Common myeloid progenitor, CD34-positive (primary cell): Measurements from ENCODE around the gene ZBTB7C.

ENCODE experiments used
- CTCF ChIA-PET: fragments of 350-600 bp; sonication (Branson Sonifier 250); formaldehyde crosslinking; loops from one replicate; lab custom pipeline; 2021; ENCODE audit warnings: antibody characterized with exemption; lab: Charles Lee
- POLR2A ChIA-PET: fragments of 350-600 bp; sonication (Branson Sonifier 250); formaldehyde crosslinking; loops from one replicate; lab custom pipeline; 2021; ENCODE audit warnings: antibody characterized with exemption; lab: Charles Lee
- DNase-seq, 3 donors: peaks; one replicate each; pipeline versions ENCODE4 v3.0.0 to v3.0.0-alpha.2; 2013
- H3K27ac ChIP-seq, 2 experiments: 1 replicate in 1 of 2; 2 replicates in 1 of 2; pipeline ENCODE4 v1.7.0; 2013; ENCODE audit warnings: inconsistent platforms in 2 of 2, low read length in 2 of 2, mild to moderate bottlenecking in 2 of 2, low read depth in 1 of 2, moderate library complexity in 1 of 2; ENCODE audit not compliant: severe bottlenecking in 2 of 2, insufficient read depth in 1 of 2, poor library complexity in 1 of 2
- H3K27me3 ChIP-seq, 5 experiments: replicated peaks in 2 of 5; 1 replicate in 3 of 5; 2 replicates in 2 of 5; pipeline versions ENCODE4 v1.6.1 to v1.7.0; 2013; ENCODE audit warnings: low read length in 4 of 5, mild to moderate bottlenecking in 2 of 5, moderate library complexity in 2 of 5, inconsistent platforms in 1 of 5; ENCODE audit not compliant: insufficient read depth in 5 of 5, control insufficient read depth in 4 of 5
- H3K36me3 ChIP-seq, 4 experiments: 1 replicate in 2 of 4; 2 replicates in 2 of 4; pipeline versions ENCODE4 v1.6.1 to v1.7.0; 2013; ENCODE audit warnings: low read length in 3 of 4, control low read depth in 1 of 4, mild to moderate bottlenecking in 1 of 4; ENCODE audit not compliant: control insufficient read depth in 4 of 4, insufficient read depth in 4 of 4
- H3K4me1 ChIP-seq, 4 experiments: 1 replicate in 3 of 4; 2 replicates in 1 of 4; pipeline versions ENCODE4 v1.6.1 to v1.7.1; 2013; ENCODE audit warnings: low read length in 3 of 4, mild to moderate bottlenecking in 3 of 4, control low read depth in 1 of 4, inconsistent platforms in 1 of 4, moderate library complexity in 1 of 4; ENCODE audit not compliant: control insufficient read depth in 4 of 4, insufficient read depth in 4 of 4; ENCODE audit errors: control extremely low read depth in 1 of 4
- H3K4me3 ChIP-seq, 7 experiments: 1 replicate in 4 of 7; 2 replicates in 3 of 7; pipeline versions ENCODE4 v1.5.1 to v1.7.0; 2013; ENCODE audit warnings: mild to moderate bottlenecking in 7 of 7, low read length in 6 of 7, moderate library complexity in 6 of 7, inconsistent platforms in 2 of 7, low read depth in 2 of 7, control low read depth in 1 of 7; ENCODE audit not compliant: insufficient read depth in 4 of 7, control insufficient read depth in 1 of 7; ENCODE audit errors: extremely low read depth in 1 of 7
- H3K9me3 ChIP-seq, 5 experiments: 1 replicate in 4 of 5; 2 replicates in 1 of 5; pipeline versions ENCODE4 v1.6.1 to v1.7.1; 2013; ENCODE audit warnings: low read length in 4 of 5, mild to moderate bottlenecking in 2 of 5, inconsistent platforms in 1 of 5, low read depth in 1 of 5, moderate library complexity in 1 of 5; ENCODE audit not compliant: control insufficient read depth in 4 of 5, insufficient read depth in 2 of 5; ENCODE audit errors: control extremely low read depth in 1 of 5
- WGBS: methylation state at CpG from one replicate; pipeline ENCODE4 v1.1.5; 2013; ENCODE audit not compliant: insufficient coverage; 5-methylcytosine and 5-hydroxymethylcytosine counted together

Gene ZBTB7C

DNA sequence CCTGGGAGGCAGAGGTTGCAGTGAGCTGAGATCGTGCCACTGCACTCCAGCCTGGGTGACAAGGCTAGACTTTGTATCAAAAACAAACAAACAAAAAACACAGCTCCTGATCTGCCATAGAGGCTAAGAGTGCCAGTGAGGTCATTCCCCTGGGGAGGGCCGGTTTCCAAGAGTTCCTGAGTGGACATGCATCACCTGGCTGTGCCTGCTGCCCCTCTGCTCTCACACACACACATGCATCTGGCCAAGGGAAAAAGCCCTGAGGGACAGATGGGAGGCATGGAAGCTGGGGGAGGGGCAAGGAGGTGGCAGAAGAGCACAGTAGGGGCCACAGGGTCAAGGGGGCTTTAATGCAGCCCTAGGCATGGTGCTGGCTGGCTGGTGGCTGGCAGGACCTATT lies 60.4 kb downstream of the ZBTB7C start:
- 88% methylated on average over 1 of the region's 2 CpGs for WGBS
- peaks cover 2 to 37% (median 10%) of the 10 kb centered on the region in 5 experiments for H3K27me3 ChIP-seq
- DNase-seq, result no peak
- H3K9me3 ChIP-seq, result no peaks in the 10 kb centered on the region
- H3K27ac ChIP-seq, result no peak overlapping the region
- H3K4me1 ChIP-seq, result peaks cover 0 to 5% (median 0%) of the 10 kb centered on the region in 4 experiments
- H3K4me3 ChIP-seq, result no peak overlapping the region
- ChIA-PET POLR2A (no interaction called here), CTCF (no interaction called here)
- H3K36me3 ChIP-seq, result no peaks in the 10 kb centered on the region

DNA sequence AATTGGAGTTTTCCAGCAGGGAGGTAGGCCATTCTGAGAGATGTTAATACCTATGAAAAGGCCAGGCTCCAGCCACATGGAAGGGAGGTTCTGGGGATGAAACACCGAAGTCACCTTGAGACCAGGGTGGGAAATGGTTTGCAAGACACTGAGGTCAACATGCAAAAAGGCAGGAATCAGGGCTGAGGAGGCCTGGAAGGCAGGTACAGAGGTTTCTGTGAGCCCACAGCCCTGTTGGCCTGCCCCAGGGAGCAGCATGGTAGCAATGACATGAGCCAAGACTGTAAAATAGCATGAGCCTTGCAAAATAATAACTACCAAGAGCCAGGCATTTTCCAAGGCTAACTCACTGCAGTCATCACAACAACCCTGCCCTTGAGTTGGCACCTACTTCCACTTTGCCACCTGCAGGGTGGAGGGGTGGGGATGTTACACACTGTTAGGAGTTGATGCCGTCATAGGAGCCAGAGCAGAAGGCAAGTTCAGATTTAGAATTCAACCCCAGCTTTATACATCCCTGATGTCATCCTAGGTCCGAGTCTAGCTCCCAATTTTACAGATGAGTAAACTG lies 61.3 kb downstream of the ZBTB7C start:
- peaks cover 2 to 34% (median 9%) of the 10 kb centered on the region in 5 experiments for H3K27me3 ChIP-seq
- no peaks in the 10 kb centered on the region for H3K36me3 ChIP-seq
- H3K4me3 ChIP-seq, result no peak overlapping the region
- POLR2A ChIA-PET, result no interaction called here
- no peak for DNase-seq
- H3K27ac ChIP-seq, result no peak overlapping the region
- H3K9me3 ChIP-seq, result no peaks in the 10 kb centered on the region
- CTCF ChIA-PET, result no interaction called here
- WGBS, result 91% methylated on average over 2 of the region's 3 CpGs
- peaks cover 0 to 5% (median 0%) of the 10 kb centered on the region in 4 experiments for H3K4me1 ChIP-seq

DNA sequence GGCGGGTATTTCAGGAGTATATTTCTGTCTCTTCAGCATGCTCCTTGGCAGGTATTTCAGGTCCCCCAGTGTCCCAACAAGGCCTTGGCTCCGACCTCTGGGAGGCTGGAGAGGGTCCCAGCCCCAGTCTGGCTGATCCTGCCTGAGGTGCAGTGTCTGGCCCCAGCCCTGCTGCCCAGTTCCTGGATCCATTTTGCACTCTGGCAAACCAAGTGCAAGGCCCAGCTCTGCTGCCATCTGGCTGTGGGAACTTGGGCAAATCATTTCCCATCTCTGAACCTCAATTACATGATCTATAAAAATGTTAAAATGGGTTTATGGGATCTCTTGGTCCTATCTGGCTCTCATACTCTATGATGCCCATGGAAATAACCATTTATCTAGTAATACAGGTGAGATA lies 63.6 kb downstream of the ZBTB7C start:
- ChIA-PET CTCF (interaction anchor here (1.2 kb wide), 1 partner anchor 315 kb away, joined by 3 read pairs; no protein-coding TSS in a partner anchor), POLR2A (no interaction called here)
- peaks cover 2 to 24% (median 9%) of the 10 kb centered on the region in 5 experiments for H3K27me3 ChIP-seq
- no peak overlapping the region for H3K27ac ChIP-seq
- WGBS, result 58% methylated on average over 2 of the region's 2 CpGs
- DNase-seq, result peak in 2 of 3 donors; percentile 8 to 11
- peaks cover 0 to 5% (median 0%) of the 10 kb centered on the region in 4 experiments for H3K4me1 ChIP-seq
- H3K4me3 ChIP-seq, result no peak overlapping the region
- H3K9me3 ChIP-seq, result no peaks in the 10 kb centered on the region
- H3K36me3 ChIP-seq, result no peaks in the 10 kb centered on the region

DNA sequence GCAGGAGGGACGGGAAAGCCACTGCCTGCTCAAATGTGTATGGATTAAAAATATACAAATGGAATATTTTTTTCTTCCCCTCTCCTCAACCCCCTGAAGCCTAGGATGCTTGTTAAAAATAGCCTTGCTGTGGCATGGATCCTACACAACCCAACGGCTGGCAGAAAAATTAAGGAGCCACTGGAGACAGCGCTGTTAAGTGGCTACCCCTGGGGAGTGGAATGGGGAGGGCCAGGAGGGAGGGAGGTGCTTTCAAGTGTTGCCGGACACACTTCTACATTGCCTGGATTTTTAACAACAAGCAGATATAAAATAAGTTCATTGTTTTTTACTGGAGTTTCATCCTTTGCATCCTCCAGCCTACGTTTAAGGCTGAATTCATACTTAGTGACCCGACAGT lies 66.6 kb downstream of the ZBTB7C start:
- Histone ChIP-seq H3K9me3 (no peaks in the 10 kb centered on the region), H3K4me1 (peaks cover 0 to 5% (median 0%) of the 10 kb centered on the region in 4 experiments), H3K27me3 (peaks cover 0 to 19% (median 9%) of the 10 kb centered on the region in 5 experiments), H3K4me3 (no peak overlapping the region), H3K27ac (no peak overlapping the region), H3K36me3 (no peaks in the 10 kb centered on the region)
- DNase-seq, result no peak
- ChIA-PET CTCF (no interaction called here), POLR2A (no interaction called here)
- WGBS, result 87% methylated on average over 2 of the region's 6 CpGs

DNA sequence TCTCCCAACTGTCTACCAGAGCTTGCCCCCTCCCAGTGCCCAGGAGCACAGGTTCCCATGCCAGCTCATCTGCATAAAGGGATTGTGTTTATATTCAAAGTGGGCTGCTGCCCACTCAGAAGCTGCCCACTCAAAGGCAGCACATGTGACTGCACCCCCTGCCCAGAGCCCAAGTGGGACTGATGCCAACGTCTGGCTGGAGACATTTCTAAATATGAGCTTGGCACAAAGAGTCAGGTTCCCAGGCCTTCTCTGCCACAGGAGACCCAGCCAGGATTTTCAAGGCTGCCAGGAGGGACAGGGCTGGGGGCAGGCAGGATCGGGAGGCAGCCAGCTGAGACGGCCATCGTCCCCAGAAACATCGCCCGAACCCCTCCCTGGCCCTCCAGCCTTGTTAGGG lies 67.1 kb downstream of the ZBTB7C start:
- Histone ChIP-seq H3K4me3 (no peak overlapping the region), H3K9me3 (no peaks in the 10 kb centered on the region), H3K4me1 (peaks cover 0 to 5% (median 0%) of the 10 kb centered on the region in 4 experiments), H3K27me3 (peaks cover 0 to 18% (median 9%) of the 10 kb centered on the region in 5 experiments), H3K36me3 (no peaks in the 10 kb centered on the region), H3K27ac (no peak overlapping the region)
- 79% methylated on average over 6 of the region's 6 CpGs for WGBS
- ChIA-PET POLR2A (no interaction called here), CTCF (no interaction called here)
- DNase-seq, result no peak

DNA sequence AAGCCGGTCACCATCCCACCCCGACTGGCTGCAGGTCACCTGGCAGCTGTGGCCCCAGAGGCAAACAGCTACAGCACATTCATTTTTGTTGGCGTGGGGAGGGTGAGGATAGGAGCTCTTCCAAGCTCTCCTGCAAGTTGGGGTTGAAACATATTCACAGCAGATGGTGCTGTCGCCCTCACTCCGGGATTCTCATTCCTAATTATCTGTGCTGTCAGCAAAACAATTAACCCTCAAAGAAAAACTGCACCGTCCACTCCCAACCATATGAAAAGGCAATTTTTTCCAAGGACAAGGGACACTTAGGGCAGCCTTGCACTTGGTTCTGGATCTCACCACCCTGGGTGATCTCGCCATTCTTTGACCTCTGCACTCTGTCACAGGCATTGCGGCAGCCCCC lies 68.6 kb downstream of the ZBTB7C start:
- CTCF ChIA-PET, result no interaction called here
- no peak for DNase-seq
- Histone ChIP-seq H3K27ac (no peak overlapping the region), H3K9me3 (no peaks in the 10 kb centered on the region), H3K27me3 (peaks cover 0 to 15% (median 9%) of the 10 kb centered on the region in 5 experiments), H3K4me3 (no peak overlapping the region), H3K36me3 (no peaks in the 10 kb centered on the region), H3K4me1 (peaks cover 0 to 5% (median 0%) of the 10 kb centered on the region in 4 experiments)
- POLR2A ChIA-PET, result interaction anchor here (0.6 kb wide), 1 partner anchor 1335 kb away, joined by 3 read pairs; no protein-coding TSS in a partner anchor
- WGBS, result 79% methylated on average over 8 of the region's 8 CpGs

DNA sequence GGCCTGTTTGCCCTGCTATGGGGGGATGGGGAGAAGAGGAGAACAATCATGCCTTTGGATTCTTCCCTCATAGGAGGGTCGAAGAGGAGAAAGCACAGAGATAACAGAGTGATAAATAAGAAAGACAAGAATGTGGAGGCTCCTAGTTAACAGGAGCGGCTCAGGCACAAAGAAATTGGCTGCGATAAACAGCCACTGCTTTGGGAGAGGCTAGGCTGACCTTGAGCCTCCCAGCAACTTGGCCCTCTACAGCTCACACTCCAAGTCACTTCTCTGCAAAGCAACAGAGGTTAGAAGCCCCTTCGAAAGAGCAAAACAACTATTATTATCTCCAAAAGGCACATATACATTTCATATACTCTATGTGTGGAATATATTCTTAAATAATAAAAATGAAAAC lies 69.5 kb downstream of the ZBTB7C start:
- H3K27ac ChIP-seq, result no peak overlapping the region
- ChIA-PET POLR2A (no interaction called here), CTCF (no interaction called here)
- no peak overlapping the region for H3K4me3 ChIP-seq
- no peaks in the 10 kb centered on the region for H3K9me3 ChIP-seq
- no peaks in the 10 kb centered on the region for H3K4me1 ChIP-seq
- H3K27me3 ChIP-seq, result peaks cover 0 to 17% (median 4%) of the 10 kb centered on the region in 5 experiments
- no peaks in the 10 kb centered on the region for H3K36me3 ChIP-seq
- DNase-seq, result no peak
- 73% methylated on average over 3 of the region's 4 CpGs for WGBS
